ENCODE data around the gene ESYT3. TPM values are rescaled to one million over a fixed set of nuclear protein-coding genes. Genes with fewer than 3 reads are reported as not detected.

Gene ESYT3
- total and polyA plus RNA-seq, 2 of the 8 experiments (the other 6 are each of a cell fraction or from before 2014, with no cell fraction given), result 4.4 to 7.3 TPM

GRCh38 chr3:138498991-138499390 lies 64.6 kb downstream of the ESYT3 start:
- H4K5ac ChIP-seq (ENCODE audit: insufficient read length, low read depth, low read length), result no peak overlapping the region
- no peak overlapping the region for H3K56ac ChIP-seq (replicated peaks; ENCODE audit: insufficient read length, low read depth, low read length)
- H4K91ac ChIP-seq (replicated peaks; ENCODE audit: insufficient read length, low read length), result no peak overlapping the region
- no peak overlapping the region for H3K4me3 ChIP-seq (ENCODE audit: extremely low read depth in 1 of 4, insufficient read depth in 2 of 4, low read depth in 3 of 4, low read length in 4 of 4)
- H2BK5ac ChIP-seq (ENCODE audit: low read depth, low read length), result no peak overlapping the region
- ChIA-PET POLR2A (ENCODE audit: partially characterized antibody) (no interaction called here), CTCF (ENCODE audit: partially characterized antibody) (interaction anchor here (1.0 to 1.7 kb wide), 2 partner anchors 13 to 424 kb away, joined by 3 to 7 read pairs; no protein-coding TSS in a partner anchor)
- H4K20me1 ChIP-seq (replicated peaks in 1 of 2; ENCODE audit: control insufficient read depth in 1 of 2, insufficient read depth in 2 of 2, low read length in 2 of 2), result no peaks in the 10 kb centered on the region
- H3K79me2 ChIP-seq (ENCODE audit: control insufficient read depth in 1 of 2, insufficient read depth in 2 of 2, low read length in 2 of 2), result no peaks in the 10 kb centered on the region
- H4K8ac ChIP-seq (ENCODE audit: extremely low read depth, insufficient read depth, low read length), result no peak overlapping the region
- H3K27ac ChIP-seq (ENCODE audit: low read depth, low read length), result no peak overlapping the region
- H3K27me3 ChIP-seq (replicated peaks in 1 of 4; ENCODE audit: control insufficient read depth in 3 of 4, extremely low read depth in 1 of 4, insufficient read depth in 3 of 4, low read length in 3 of 4), result no peaks in the 10 kb centered on the region
- H3K36me3 ChIP-seq (ENCODE audit: control insufficient read depth in 2 of 4, insufficient read depth in 4 of 4, low read length in 3 of 4), result peaks cover 0 to 7% (median 0%) of the 10 kb centered on the region in 4 experiments; a peak in 2 of 8 replicates
- no peak overlapping the region for H2AFZ ChIP-seq (ENCODE audit: low read length)
- H3K23ac ChIP-seq (ENCODE audit: insufficient read length), result no peak overlapping the region
- no peak overlapping the region for H2BK20ac ChIP-seq (ENCODE audit: low read length)
- peaks cover 0 to 6% (median 2%) of the 10 kb centered on the region in 4 experiments; a peak in 2 of 7 replicates for H3K4me1 ChIP-seq (replicated peaks in 1 of 4; ENCODE audit: control insufficient read depth in 3 of 4, insufficient read depth in 4 of 4, low read length in 3 of 4)
- H3K14ac ChIP-seq (ENCODE audit: insufficient read length), result no peak overlapping the region
- no peak overlapping the region for H2AK5ac ChIP-seq (ENCODE audit: low read depth, low read length)
- no peak overlapping the region for H2BK120ac ChIP-seq (replicated peaks; ENCODE audit: low read depth, low read length)
- H3K23me2 ChIP-seq (ENCODE audit: low read depth, low read length), result no peaks in the 10 kb centered on the region
- no peaks in the 10 kb centered on the region for H3K9me3 ChIP-seq (ENCODE audit: insufficient read depth in 2 of 2, low read depth in 1 of 2, low read length in 1 of 2)
- H2BK15ac ChIP-seq (ENCODE audit: low read length), result no peak overlapping the region
- no peak overlapping the region for H3K9ac ChIP-seq (replicated peaks in 1 of 4; ENCODE audit: extremely low read depth in 1 of 4, low read depth in 3 of 4, low read length in 3 of 4)
- H3K18ac ChIP-seq (ENCODE audit: extremely low read depth, low read length), result no peak overlapping the region
- no peaks in the 10 kb centered on the region for H3K79me1 ChIP-seq (ENCODE audit: low read depth, low read length)
- no peak overlapping the region for H3K4me2 ChIP-seq (ENCODE audit: insufficient read depth in 1 of 2, low read depth in 2 of 2, low read length in 2 of 2)
- DNase-seq (ENCODE audit: low read depth in 1 of 2, low spot score in 2 of 2) (no peak), FAIRE-seq (no peak)
- no peak overlapping the region for H2BK12ac ChIP-seq (ENCODE audit: low read depth, low read length)
- H3K4ac ChIP-seq (replicated peaks; ENCODE audit: insufficient read length, low read depth, low read length), result no peak overlapping the region
- TF ChIP-seq CREB1 (IDR thresholded peaks at IDR 0.05), result no peak
- TF ChIP-seq CTCF (IDR thresholded peaks at IDR 0.05; ENCODE audit: control extremely low read depth in 1 of 3, insufficient read depth in 1 of 3, low read depth in 1 of 3, low read length in 3 of 3), result no peak
- no peak for TF ChIP-seq CHD2 (IDR thresholded peaks at IDR 0.05; ENCODE audit: low read length)
- no peak for TF ChIP-seq BCL11A (IDR thresholded peaks at IDR 0.05; ENCODE audit: low read depth in 2 of 2, low read length in 2 of 2)
- TF ChIP-seq EP300 (IDR thresholded peaks at IDR 0.05; ENCODE audit: borderline replicate concordance in 1 of 2, low read depth in 2 of 2, low read length in 2 of 2), result no peak
- no peak for TF ChIP-seq POLR2A (IDR thresholded peaks at IDR 0.05; ENCODE audit: control extremely low read depth in 1 of 2, low read depth in 2 of 2, low read length in 2 of 2)
- no peak for TF ChIP-seq KDM1A (IDR thresholded peaks at IDR 0.05; ENCODE audit: borderline replicate concordance, low read length)
- no peak for TF ChIP-seq GTF2F1 (IDR thresholded peaks at IDR 0.05; ENCODE audit: borderline replicate concordance, low read depth, low read length)
- no peak for TF ChIP-seq ZNF274 (IDR thresholded peaks at IDR 0.05; ENCODE audit: borderline replicate concordance, extremely low read depth, low read length)
- TF ChIP-seq BRCA1 (IDR thresholded peaks at IDR 0.05; ENCODE audit: low read depth, low read length), result no peak
- no peak for TF ChIP-seq TAF7 (optimal IDR thresholded peaks at IDR 0.05; ENCODE audit: borderline replicate concordance, low read depth, low read length)
- no peak for TF ChIP-seq TCF12 (IDR thresholded peaks at IDR 0.05; ENCODE audit: low read depth, low read length)

Data from H1 (cell line).